HFFc6 (cell line): ENCODE results near the gene CDH23. TPM values are rescaled to one million over a fixed set of nuclear protein-coding genes. Genes with fewer than 3 reads are reported as not detected.

Experiments used
- DNase-seq: peaks from one replicate; pipeline ENCODE4 v3.0.0-alpha.2; 2018
- H3K27ac Mint-ChIP-seq: 2 replicates; pipeline ENCODE4 v1.8.0; 2020; ENCODE audit warnings: mild to moderate bottlenecking, mixed read lengths
- H3K27me3 Mint-ChIP-seq: 2 replicates; pipeline ENCODE4 v1.8.0; 2021; ENCODE audit warnings: mild to moderate bottlenecking, moderate library complexity, mixed read lengths; ENCODE audit not compliant: insufficient read depth
- H3K36me3 Mint-ChIP-seq: 2 replicates; pipeline ENCODE4 v1.8.0; 2021; ENCODE audit warnings: low read depth, mixed read lengths
- H3K4me1 Mint-ChIP-seq: 2 replicates; pipeline ENCODE4 v1.8.0; 2020; ENCODE audit warnings: low read depth, mixed read lengths
- H3K4me3 Mint-ChIP-seq: 2 replicates; pipeline ENCODE4 v1.8.0; 2020; ENCODE audit warnings: mild to moderate bottlenecking, moderate library complexity, mixed read lengths
- H3K9me3 Mint-ChIP-seq: 2 replicates; pipeline ENCODE4 v1.8.0; 2020; ENCODE audit warnings: mild to moderate bottlenecking, mixed read lengths
- CTCF ChIP-seq: fragments of 200-600 bp; sonication (generic); IDR thresholded peaks from 2 replicates; pipeline ENCODE4 v1.5.0; 2021; ENCODE audit warnings: antibody characterized with exemption, mild to moderate bottlenecking
- long read RNA-seq: library from polyadenylated mRNA; unstranded; transcript quantifications from one replicate; pipeline ENCODE4 v2.0.0, GENCODE V29; 2019
- total RNA-seq, 6 experiments: library from RNA; stranded (reverse); fragmentation: NEBNext Ultra II Directional; extraction: Animal tissue kit (Norgen Biotek cat#: 25700); gene quantifications; 2 replicates in 1 of 6; 3 replicates in 5 of 6; pipeline ENCODE4 v1.2.3, GENCODE V29; 2021

CDH23 gene
- under 1 TPM in 4 of 6 experiments, not detected in 2; 0.02 to 0.11 (median 0.04) TPM for total RNA-seq
- long read RNA-seq: 0 reads

- TF ChIP-seq CTCF: no peak
- Mint-ChIP-seq H3K4me1 (no peaks in the 10 kb centered on the region), H3K27ac (no peak within 1 kb of the TSS), H3K36me3 (no peaks in the 10 kb centered on the region), H3K27me3 (peaks cover 64% of the 10 kb centered on the region), H3K4me3 (no peak within 1 kb of the TSS), H3K9me3 (no peaks in the 10 kb centered on the region)
- DNase-seq: no peak
These were observed at the start of gene CDH23 for GRCh38 chr10:71396711-71397295. Gene CDH23 (plus strand): TSS chr10:71396920. CDS start chr10:71439832, 42,912 bp downstream.

DNA sequence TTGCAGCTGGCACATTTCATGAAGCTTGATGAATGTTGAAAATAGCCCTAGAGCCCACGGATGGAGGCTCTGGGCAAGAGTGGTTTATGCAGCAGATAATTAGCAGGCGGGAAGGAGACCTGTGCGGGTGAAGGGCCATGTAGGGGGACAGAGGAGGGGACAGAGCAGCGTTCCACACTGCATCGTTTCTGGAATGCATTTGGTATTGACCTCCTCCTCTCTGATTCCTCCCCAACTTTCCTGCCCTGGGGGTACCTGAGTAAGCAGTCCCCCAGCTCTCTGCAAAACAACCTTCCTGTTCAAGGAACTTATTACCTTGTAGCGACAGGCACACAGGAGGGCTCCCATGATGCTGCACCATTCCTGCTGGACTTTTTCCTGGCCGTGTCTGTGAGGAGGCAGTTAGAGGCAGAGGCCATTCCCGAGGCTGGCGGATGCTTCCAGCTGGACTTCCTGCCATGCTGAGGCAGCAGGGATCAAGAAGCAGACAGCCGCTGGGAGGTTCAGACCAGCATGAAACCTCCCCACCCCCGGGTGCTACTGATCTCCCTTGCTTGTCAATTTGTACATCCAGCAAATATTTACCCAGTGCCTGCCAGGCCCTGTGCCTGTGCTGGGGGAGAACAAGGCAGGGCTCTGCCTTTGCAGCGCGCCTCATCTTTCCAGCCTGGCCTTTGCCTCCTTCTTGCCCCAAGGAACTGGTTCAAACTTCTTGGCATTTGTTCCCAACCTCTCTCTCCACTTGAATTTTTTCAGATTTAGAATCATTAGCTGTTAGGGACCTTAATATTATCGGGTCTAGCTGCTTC, 48.9 kb upstream of the CDH23 start:
- Mint-ChIP-seq H3K36me3 (no peaks in the 10 kb centered on the region), H3K27me3 (peaks cover 24% of the 10 kb centered on the region), H3K4me1 (peaks cover 12% of the 10 kb centered on the region), H3K9me3 (no peaks in the 10 kb centered on the region), H3K4me3 (no peak overlapping the region), H3K27ac (no peak overlapping the region)
- no peak for TF ChIP-seq CTCF
- no peak for DNase-seq

DNA sequence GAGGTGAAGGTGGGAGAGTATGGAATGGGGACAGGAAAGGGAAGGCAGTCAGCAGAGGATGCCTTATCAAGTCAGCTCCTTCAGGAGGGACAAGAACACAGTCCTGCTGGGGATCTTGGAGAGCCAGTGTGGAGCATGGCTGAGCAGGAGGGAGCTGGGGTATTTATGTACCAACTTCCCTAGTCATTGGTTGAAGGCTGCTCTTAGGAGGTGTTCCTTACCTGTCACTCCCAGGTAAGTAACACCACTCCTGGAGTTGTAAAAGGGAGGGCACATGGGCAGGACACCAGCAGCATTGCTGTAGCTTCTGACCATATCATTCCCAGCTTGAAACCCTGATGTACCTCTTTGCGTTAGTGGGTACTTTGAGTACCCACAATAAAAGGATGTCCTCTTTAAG, 47.9 kb upstream of the CDH23 start:
- Mint-ChIP-seq H3K27ac (no peak overlapping the region), H3K27me3 (peaks cover 26% of the 10 kb centered on the region), H3K36me3 (no peaks in the 10 kb centered on the region), H3K4me1 (peaks cover 6% of the 10 kb centered on the region; the same call in 1 of the 2 replicates), H3K9me3 (no peaks in the 10 kb centered on the region), H3K4me3 (no peak overlapping the region)
- no peak for DNase-seq
- no peak for TF ChIP-seq CTCF

DNA sequence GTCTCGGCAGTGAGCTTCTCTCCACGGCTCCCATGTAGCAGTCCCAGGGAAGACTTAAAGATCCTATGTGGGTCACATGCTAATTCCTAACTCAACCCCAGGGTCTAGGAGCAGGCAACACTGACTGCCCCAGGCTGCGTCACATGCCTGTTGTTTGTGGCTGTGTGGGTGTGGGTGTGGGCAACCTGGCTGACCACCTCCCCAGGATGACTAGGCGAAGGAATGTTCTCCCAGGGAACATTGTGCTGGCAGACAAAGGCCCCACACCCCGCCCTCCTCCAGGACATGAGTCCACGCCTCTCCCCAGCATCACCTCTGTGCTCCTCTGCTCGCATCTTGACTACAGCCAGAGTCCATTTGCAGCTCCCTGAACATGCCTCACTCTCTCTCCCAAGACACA, 47.3 kb upstream of the CDH23 start:
- TF ChIP-seq CTCF: no peak
- Mint-ChIP-seq H3K36me3 (no peaks in the 10 kb centered on the region), H3K27ac (no peak overlapping the region), H3K9me3 (no peaks in the 10 kb centered on the region), H3K4me1 (peaks cover 7% of the 10 kb centered on the region), H3K27me3 (peaks cover 26% of the 10 kb centered on the region), H3K4me3 (no peak overlapping the region)
- DNase-seq: no peak

DNA sequence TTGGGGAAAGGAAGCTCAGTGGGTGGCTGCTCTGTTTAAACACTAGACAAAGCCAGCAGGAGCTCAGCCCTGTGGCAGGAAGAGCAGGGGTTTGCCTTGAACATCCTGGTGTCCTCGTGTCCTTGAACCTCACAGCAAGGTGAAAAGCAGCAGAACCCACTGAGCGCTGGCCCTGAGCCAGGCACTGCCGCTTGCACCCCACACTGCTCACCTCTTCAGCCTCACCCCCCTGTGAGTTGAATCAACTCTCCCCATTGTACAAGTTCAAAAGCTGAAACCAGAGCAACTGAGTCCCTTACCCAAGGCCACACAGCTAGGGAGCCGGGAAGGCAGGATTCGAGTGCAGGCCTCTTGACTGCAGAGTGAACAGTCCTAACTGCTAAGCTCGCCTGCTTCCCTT, 45.6 kb upstream of the CDH23 start:
- Mint-ChIP-seq H3K4me3 (no peak overlapping the region), H3K4me1 (peaks cover 14% of the 10 kb centered on the region), H3K36me3 (no peaks in the 10 kb centered on the region), H3K27me3 (peaks cover 24% of the 10 kb centered on the region), H3K27ac (no peak overlapping the region), H3K9me3 (no peaks in the 10 kb centered on the region)
- no peak for TF ChIP-seq CTCF
- DNase-seq: no peak
